Right kidney (tissue), 1 donor: ENCODE data around the gene LCTL.
"Not testable (repeated sequence)": the region's sequence is repeated elsewhere in the genome, so short reads cannot be mapped to it uniquely, and the experiment has no call there.

ENCODE experiments used
- DNase-seq: peaks from one replicate; pipeline ENCODE4 v3.0.0-alpha.2; 2016

Gene LCTL

GRCh38 chr15:66565141-66565641 is 607 bp downstream of the LCTL start:
- DNase-seq = no peak

- no peak for DNase-seq
These were observed 1.4 kb downstream of the LCTL start for GRCh38 chr15:66564136-66565041.

- DNase-seq = no peak
These were observed 2.2 kb downstream of the LCTL start for GRCh38 chr15:66563566-66564110.

- DNase-seq = no peak
These were observed 2.7 kb downstream of the LCTL start for GRCh38 chr15:66563126-66563525.

- no peak for DNase-seq
These were observed 4.8 kb downstream of the LCTL start for GRCh38 chr15:66560856-66561525.

GRCh38 chr15:66558271-66558670 is 7.5 kb downstream of the LCTL start:
- DNase-seq = no peak

- no peak for DNase-seq
These were observed 10.1 kb downstream of the LCTL start for GRCh38 chr15:66555685-66556084.

GRCh38 chr15:66545255-66545654 is 20.5 kb downstream of the LCTL start:
- DNase-seq = no peak

- DNase-seq = no peak
These were observed 22.9 kb downstream of the LCTL start for GRCh38 chr15:66542896-66543295.

GRCh38 chr15:66535056-66535455 is 30.7 kb downstream of the LCTL start:
- DNase-seq = no peak

- DNase-seq = no peak
These were observed 41.0 kb downstream of the LCTL start for GRCh38 chr15:66524838-66525237.

GRCh38 chr15:66523926-66524325 is 41.9 kb downstream of the LCTL start:
- no peak for DNase-seq

- no peak for DNase-seq
These were observed 49.9 kb downstream of the LCTL start for GRCh38 chr15:66515901-66516322.

- DNase-seq = no peak
These were observed 51.2 kb downstream of the LCTL start for GRCh38 chr15:66514586-66514985.

GRCh38 chr15:66508293-66508883 is 57.4 kb downstream of the LCTL start:
- no peak for DNase-seq

GRCh38 chr15:66505818-66506217 is 60.0 kb downstream of the LCTL start:
- no peak for DNase-seq

- DNase-seq = no peak
These were observed 60.4 kb downstream of the LCTL start for GRCh38 chr15:66505430-66505811.

GRCh38 chr15:66504563-66505429 is 61.0 kb downstream of the LCTL start, which contains the start of the genes RPL4 and ZWILCH:
RPL4 (minus strand) TSS chr15:66504855; CDS start chr15:66504790, 65 bp downstream.
ZWILCH (plus strand) TSS chr15:66505326; CDS start chr15:66505339, 13 bp downstream.
- DNase-seq = peak; percentile 97

- DNase-seq = no peak
These were observed 61.8 kb downstream of the LCTL start for GRCh38 chr15:66503780-66504562.

GRCh38 chr15:66503041-66503648 is 62.7 kb downstream of the LCTL start:
- DNase-seq = not testable (repeated sequence)
